Activated CD8-positive, alpha-beta T cell treated with anti-CD3 and anti-CD28 coated beads for 36 hours (primary cell): ENCODE measurements around the gene NPAS2. TPM values are rescaled to one million over a fixed set of nuclear protein-coding genes. Genes with fewer than 3 reads are reported as not detected.

Experiments
- ATAC-seq: fragments of 200-7000 bp; cut with Tn5 transposase; one replicate; pipeline ENCODE4 v1.10.0; 2021; ENCODE audit warnings: mild to moderate bottlenecking, moderate library complexity
- CTCF ChIA-PET: fragments of 350-600 bp; sonication (Branson Sonifier 250); formaldehyde crosslinking; loops from one replicate; lab custom pipeline; 2021; ENCODE audit warnings: antibody characterized with exemption; lab: Charles Lee
- POLR2A ChIA-PET: fragments of 350-600 bp; sonication (Branson Sonifier 250); formaldehyde crosslinking; loops from one replicate; lab custom pipeline; 2021; ENCODE audit warnings: antibody characterized with exemption; lab: Charles Lee
- DNase-seq: peaks from one replicate; pipeline ENCODE4 v3.0.0-alpha.2; 2020
- H3K27ac Mint-ChIP-seq: one replicate; pipeline ENCODE4 v1.8.0; 2021; ENCODE audit warnings: mild to moderate bottlenecking, mixed read lengths
- H3K27me3 Mint-ChIP-seq: one replicate; pipeline ENCODE4 v1.8.0; 2021; ENCODE audit warnings: mixed read lengths
- H3K36me3 Mint-ChIP-seq: one replicate; pipeline ENCODE4 v1.8.0; 2021; ENCODE audit warnings: low read depth, mixed read lengths
- H3K4me1 Mint-ChIP-seq: one replicate; pipeline ENCODE4 v1.8.0; 2021; ENCODE audit warnings: low read depth, mixed read lengths
- H3K4me3 Mint-ChIP-seq: one replicate; pipeline ENCODE4 v1.8.0; 2021; ENCODE audit warnings: mild to moderate bottlenecking, moderate library complexity, mixed read lengths
- H3K9me3 Mint-ChIP-seq: one replicate; pipeline ENCODE4 v1.8.0; 2021; ENCODE audit warnings: mixed read lengths
- CTCF ChIP-seq: fragments of 200-600 bp; IDR thresholded peaks from one replicate; pipeline ENCODE4 v1.8.0; 2022; ENCODE audit warnings: antibody characterized with exemption, mild to moderate bottlenecking
- intact Hi-C: fragments of 100-400 bp; cut with micrococcal nuclease; formaldehyde crosslinking; loops from one replicate; pipeline ENCODE4 v1.10.0; 2022
- total RNA-seq, 2 experiments: library from RNA; stranded (reverse); gene quantifications; one replicate each; pipeline ENCODE4 v1.2.3, GENCODE V29; 2021

NPAS2 gene
- total RNA-seq, 2 experiments from 2014 or later = 14.4 to 15.2 TPM

DNA sequence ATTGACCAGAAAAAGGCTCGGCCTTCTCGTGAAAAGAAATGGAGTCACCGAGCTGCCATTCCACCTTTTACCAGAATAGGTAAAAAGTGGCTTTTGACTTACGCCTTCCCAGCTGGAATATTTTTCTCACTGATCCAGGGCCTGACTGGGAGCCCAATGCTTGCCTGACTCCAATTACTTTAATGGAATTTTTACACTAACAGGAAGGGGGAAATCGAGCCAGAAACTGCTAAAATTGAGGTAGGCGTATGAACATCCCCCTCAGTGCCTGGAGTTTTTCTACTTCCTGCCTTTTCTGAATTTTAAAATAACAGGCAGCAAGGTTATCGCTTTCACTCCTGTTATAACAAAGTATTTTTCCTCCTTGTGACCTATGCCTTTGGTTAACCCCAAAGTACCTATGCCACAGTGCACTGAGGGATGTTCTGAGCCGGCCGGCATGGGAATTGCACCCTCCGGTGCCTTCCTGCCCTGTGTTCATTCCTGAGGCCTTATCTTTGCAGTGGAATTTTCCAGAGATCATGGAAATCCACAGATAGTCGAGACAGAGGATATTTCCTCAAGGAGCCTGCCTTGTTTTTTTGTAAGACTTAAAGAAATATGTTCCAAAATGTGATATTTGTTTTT lies 163.9 kb downstream of the NPAS2 start:
- no peak for ATAC-seq
- intact Hi-C loops = loop anchor here (2.0 kb wide), 2 partner anchors 253 to 373 kb away; no protein-coding TSS in a partner anchor
- Mint-ChIP-seq H3K27ac (no peak overlapping the region), H3K9me3 (no peaks in the 10 kb centered on the region), H3K27me3 (no peaks in the 10 kb centered on the region), H3K4me3 (no peak overlapping the region), H3K36me3 (peaks cover 1% of the 10 kb centered on the region), H3K4me1 (no peaks in the 10 kb centered on the region)
- ChIA-PET CTCF (interaction anchor here (1.0 to 1.8 kb wide), 3 partner anchors 353 to 389 kb away, joined by 4 to 10 read pairs (median 4); no protein-coding TSS in a partner anchor), POLR2A (no interaction called here)
- DNase-seq = no peak
- TF ChIP-seq CTCF = no peak

DNA sequence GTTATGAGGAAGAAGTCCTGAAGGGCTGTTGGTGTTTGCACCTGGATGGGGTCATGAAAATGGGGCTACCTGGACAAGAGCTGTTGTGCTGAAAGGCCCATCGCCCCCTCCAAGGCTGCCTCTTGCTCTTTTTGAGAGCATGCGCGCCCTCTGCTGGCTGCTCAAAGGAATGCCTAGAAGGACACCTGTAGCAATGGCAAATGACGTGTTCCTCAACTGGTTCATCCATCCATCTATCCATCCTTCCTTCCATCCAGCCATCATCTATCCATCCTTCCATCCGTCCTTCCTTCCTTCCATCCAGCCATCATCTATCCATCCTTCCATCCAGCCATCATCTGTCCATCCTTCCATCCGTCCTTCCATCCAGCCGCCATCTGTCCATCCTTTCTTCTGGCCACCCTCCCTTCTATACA lies 165.0 kb downstream of the NPAS2 start:
- TF ChIP-seq CTCF = peak; percentile 85
- ATAC-seq (peak; percentile 88), DNase-seq (peak; percentile 85)
- ChIA-PET POLR2A (no interaction called here), CTCF (interaction anchor here (0.6 to 4.2 kb wide), 5 partner anchors 254 to 391 kb away, joined by 3 to 61 read pairs (median 8); no protein-coding TSS in a partner anchor)
- H3K4me1 Mint-ChIP-seq = no peaks in the 10 kb centered on the region
- no peak overlapping the region for H3K27ac Mint-ChIP-seq
- H3K4me3 Mint-ChIP-seq = no peak overlapping the region
- H3K9me3 Mint-ChIP-seq = no peaks in the 10 kb centered on the region
- intact Hi-C loops = loop anchor here (2.0 kb wide), 2 partner anchors 254 to 374 kb away; no protein-coding TSS in a partner anchor
- no peaks in the 10 kb centered on the region for H3K27me3 Mint-ChIP-seq
- peaks cover 1% of the 10 kb centered on the region for H3K36me3 Mint-ChIP-seq

- DNase-seq (no peak), ATAC-seq (no peak)
- Mint-ChIP-seq H3K27ac (no peak overlapping the region), H3K4me3 (no peak overlapping the region), H3K9me3 (no peaks in the 10 kb centered on the region), H3K36me3 (peaks cover 1% of the 10 kb centered on the region), H3K27me3 (no peaks in the 10 kb centered on the region), H3K4me1 (no peaks in the 10 kb centered on the region)
- ChIA-PET POLR2A (interaction anchor here (2.3 kb wide), 1 partner anchor 17 kb away, joined by 7 read pairs; no protein-coding TSS in a partner anchor), CTCF (interaction anchor here (0.6 to 4.2 kb wide), 6 partner anchors 13 to 405 kb away, joined by 3 to 61 read pairs (median 4); no protein-coding TSS in a partner anchor)
- no peak for TF ChIP-seq CTCF
- intact Hi-C loops = no loop called here
These were observed 166.2 kb downstream of the NPAS2 start for GRCh38 chr2:100986157-100986556.

DNA sequence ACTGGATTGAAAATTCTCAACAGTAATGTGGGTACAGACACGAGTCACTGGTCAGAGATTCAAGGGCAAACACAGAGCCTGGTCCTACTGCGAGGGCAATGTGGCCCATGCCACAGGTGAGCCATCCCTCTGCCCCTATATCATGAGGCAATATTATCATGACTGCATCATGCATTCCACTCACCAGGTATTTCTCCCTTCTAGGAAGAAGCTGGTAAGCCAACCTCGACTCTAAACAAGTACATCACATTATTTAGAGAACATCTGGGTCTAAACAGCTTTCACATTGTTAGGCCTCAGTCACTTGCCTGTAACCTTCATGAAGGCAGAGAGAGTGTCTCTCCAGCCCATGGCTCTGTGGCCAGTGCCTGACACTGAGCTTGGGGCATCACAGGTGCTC lies 167.6 kb downstream of the NPAS2 start:
- no peak for DNase-seq
- POLR2A ChIA-PET = interaction anchor here (2.3 kb wide), 1 partner anchor 16 kb away, joined by 7 read pairs; no protein-coding TSS in a partner anchor
- no peaks in the 10 kb centered on the region for H3K27me3 Mint-ChIP-seq
- intact Hi-C loops = no loop called here
- TF ChIP-seq CTCF = no peak
- H3K9me3 Mint-ChIP-seq = no peaks in the 10 kb centered on the region
- CTCF ChIA-PET = interaction anchor here (0.9 to 4.2 kb wide), 3 partner anchors 258 to 380 kb away, joined by 3 to 61 read pairs (median 10); no protein-coding TSS in a partner anchor
- H3K4me1 Mint-ChIP-seq = peaks cover 3% of the 10 kb centered on the region
- no peak overlapping the region for H3K27ac Mint-ChIP-seq
- no peak for ATAC-seq
- H3K36me3 Mint-ChIP-seq = peaks cover 1% of the 10 kb centered on the region
- H3K4me3 Mint-ChIP-seq = no peak overlapping the region

DNA sequence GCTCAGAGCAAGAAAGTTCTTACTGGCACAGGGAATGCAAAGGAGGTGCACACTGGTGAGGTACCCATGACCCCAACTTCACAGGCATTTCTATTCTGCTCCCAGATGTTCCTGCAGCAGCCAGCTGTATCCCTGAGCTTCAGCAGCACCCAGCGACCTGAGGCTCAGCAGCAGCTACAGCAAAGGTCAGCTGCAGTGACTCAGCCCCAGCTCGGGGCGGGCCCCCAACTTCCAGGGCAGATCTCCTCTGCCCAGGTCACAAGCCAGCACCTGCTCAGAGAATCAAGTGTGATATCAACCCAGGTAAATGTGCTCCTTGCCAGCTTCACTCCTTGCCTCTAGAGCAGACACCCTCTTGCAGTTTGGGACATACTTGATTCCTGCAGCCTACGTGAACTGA lies 168.0 kb downstream of the NPAS2 start:
- intact Hi-C loops = no loop called here
- no peak for TF ChIP-seq CTCF

More for the DNA sequence above, 168.0 kb downstream of the NPAS2 start:
- Mint-ChIP-seq H3K9me3 (no peaks in the 10 kb centered on the region), H3K27me3 (no peaks in the 10 kb centered on the region), H3K36me3 (peaks cover 1% of the 10 kb centered on the region), H3K27ac (no peak overlapping the region), H3K4me3 (no peak overlapping the region), H3K4me1 (peaks cover 4% of the 10 kb centered on the region)
- CTCF ChIA-PET = interaction anchor here (0.9 to 4.2 kb wide), 3 partner anchors 258 to 381 kb away, joined by 3 to 61 read pairs (median 10); no protein-coding TSS in a partner anchor
- ATAC-seq (no peak), DNase-seq (no peak)
- POLR2A ChIA-PET = interaction anchor here (2.3 kb wide), 1 partner anchor 15 kb away, joined by 7 read pairs; no protein-coding TSS in a partner anchor
